Activated CD8-positive, alpha-beta memory T cell treated with anti-CD3 and anti-CD28 coated beads, Interleukin-2, amount 50 U/mL, for 24 hours (primary cell): ENCODE measurements around the gene ARHGAP8.
"Not testable (repeated sequence)": the region's sequence is repeated elsewhere in the genome, so short reads cannot be mapped to it uniquely, and the experiment has no call there.

ENCODE experiments used
- DNase-seq: peaks from one replicate; pipeline ENCODE4 v3.0.0-alpha.2; 2020; ENCODE audit errors: extremely low read depth

ARHGAP8 gene

DNA sequence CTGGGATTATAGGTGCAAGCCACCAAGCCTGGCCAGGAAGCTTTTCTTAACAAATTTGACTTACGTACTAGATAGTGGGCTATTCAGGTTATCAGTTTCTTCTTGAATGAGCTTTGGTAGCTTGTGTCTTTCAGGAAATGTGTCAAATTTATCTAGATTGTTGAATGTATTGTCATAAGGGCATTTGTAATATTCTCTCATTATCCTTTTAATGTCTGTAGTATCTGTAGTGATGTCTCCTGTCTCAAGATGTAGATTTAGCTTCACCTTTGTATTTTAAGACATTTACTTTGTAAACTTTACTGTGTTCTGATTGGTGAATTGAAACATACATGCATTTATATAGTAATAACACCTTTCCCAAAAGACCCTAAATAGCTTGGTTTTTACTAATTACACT, 20.7 kb downstream of the ARHGAP8 start:
- DNase-seq = no peak

DNA sequence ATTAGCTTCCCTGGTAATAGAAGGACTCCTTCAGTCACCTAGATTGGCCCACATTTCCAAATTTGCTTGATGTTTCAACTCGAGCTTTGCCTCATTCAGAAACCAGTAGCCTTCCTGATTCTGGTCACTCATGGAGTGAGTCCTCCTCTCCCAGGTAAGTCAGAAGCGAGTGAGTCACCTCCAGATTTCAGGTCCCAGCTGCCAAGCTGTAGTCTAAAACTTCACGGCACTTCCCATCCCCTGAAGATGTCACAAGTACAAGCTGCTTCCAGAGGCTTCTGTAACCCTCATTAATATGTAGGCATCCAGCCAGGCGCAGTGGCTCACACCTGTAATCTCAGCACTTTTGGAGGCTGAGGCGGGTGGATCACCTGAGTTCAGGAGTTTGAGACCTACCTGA, 23.5 kb downstream of the ARHGAP8 start:
- DNase-seq = no peak

DNA sequence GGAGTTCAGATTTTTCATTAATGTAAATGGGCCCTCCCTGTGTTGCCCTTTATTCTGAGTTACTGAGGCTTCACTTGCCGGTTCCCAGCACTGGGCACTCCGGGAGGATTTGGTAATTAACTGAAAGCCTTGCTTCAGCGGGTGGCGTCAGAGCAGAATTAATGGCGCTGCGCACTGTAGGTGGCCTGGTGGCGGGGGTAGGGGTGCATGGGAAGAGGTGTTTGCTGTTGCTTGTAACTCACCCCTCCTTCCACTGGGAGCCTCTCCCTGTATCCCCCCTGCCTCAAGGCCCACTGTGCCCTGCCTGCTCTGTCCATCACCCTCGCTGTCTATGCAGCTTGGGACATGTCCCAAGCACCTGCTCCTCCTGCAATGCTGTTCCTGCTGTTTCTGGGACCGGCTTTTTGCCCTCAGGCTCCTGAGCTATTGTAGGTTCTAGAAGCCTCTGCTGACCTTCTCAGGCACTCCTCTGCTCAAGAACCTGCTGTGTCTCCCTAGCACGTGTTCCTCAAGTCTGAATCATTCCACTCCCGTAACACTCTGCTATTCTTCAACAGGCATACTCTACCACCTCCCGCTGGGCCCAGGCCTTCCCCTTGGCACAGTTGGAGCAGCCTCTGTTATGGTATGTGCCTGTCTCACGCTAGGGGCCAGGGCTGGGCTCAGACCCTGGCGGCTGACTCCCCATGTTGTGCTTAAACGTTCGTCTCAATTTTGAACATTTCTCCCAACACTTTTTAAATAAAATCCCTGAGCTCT, 24.4 kb downstream of the ARHGAP8 start:
- DNase-seq = no peak

DNA sequence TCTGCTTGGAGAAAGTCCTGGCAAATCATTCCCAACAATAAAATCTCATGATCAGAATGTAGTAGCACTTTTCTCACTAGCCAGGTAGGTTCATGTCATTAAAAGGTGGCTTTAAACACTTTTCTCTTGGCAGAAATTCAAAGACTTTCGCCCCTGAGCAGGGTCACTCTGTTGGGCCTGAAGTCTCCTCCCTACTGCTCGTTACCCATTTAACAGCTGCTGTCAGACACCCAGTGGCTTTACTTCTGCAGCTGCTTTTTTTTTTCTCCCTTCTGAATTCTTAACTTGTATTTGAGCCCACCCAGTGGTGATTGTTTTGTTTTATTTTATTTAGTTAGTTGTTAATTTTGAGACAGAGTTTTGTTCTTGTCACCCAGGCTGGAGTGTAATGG, 25.0 kb downstream of the ARHGAP8 start:
- no peak for DNase-seq

DNA sequence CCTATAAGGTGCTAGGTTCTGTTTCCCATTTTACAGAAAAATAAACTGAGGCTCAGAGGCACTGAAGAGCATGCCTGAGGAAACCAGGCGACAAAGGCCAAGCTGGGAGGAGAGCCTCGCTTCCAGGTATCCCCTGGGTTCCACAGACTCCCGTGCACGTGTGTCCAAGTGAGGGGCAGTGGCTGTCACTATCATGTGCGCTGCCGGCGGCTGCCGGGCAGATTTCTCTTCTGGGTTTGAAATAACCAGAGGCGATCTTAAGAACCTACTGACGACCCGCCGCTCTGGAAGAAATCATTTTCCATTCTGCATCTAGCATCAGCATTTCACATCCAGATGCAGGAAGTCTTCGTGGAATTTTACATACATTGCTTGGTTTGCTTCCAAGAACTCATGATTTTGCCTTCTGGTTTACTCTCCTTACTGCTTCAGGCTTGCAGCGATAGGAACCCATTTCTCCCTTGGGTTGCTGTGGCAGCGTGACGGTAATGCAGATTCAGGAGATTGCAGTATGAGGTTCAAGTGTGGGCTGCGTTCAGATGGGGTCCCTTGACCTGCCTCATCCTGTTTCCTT, 28.6 kb downstream of the ARHGAP8 start:
- no peak for DNase-seq

DNA sequence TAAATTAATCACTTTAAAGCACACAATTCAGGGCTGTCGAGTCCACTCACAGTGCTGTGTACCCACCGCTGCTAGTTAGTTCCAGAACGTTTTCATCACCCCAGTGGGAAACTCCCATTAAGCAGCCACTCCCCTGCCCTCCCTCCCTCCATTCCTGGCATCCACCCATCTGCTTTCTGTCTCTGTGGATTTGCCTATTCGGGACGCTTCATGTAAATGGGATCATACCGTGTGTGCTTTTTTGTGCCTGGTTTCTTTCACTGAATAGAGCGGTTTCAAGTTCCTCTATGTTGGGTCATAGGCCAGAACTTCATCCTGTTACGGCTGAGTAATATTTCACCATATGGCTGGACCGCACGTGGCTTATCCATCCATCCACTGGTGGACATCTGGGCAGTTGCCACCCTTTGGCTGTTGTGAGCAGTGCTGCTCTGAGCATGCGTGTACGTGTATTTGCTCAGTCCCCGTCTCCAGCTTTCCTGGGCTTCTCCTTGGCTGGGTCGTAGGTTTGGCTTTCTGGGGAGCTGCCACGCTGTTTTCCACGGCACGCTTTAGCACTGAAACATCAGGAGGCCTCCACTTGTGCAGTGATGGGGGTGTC, 30.1 kb downstream of the ARHGAP8 start:
- DNase-seq = no peak

DNA sequence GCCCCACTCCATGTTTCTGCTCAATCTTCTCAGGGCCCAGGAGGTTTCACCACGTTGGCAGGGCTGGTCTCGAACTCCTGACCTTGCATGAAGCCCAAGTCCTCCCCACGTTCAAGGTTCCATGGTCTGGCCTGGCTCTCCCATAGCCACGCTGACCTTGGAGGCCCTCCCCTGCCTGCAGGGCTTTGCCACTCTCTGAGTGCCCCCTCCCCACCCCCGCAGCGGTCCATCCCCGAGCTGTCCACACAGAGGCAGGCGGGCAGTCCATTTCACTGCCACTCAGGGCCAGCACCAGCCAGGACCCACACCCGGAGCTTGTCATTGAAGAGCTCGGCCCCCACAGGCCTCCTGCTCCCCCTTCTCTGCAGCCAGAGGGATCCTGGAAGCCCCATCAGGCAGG, 30.7 kb downstream of the ARHGAP8 start:
- no peak for DNase-seq

DNA sequence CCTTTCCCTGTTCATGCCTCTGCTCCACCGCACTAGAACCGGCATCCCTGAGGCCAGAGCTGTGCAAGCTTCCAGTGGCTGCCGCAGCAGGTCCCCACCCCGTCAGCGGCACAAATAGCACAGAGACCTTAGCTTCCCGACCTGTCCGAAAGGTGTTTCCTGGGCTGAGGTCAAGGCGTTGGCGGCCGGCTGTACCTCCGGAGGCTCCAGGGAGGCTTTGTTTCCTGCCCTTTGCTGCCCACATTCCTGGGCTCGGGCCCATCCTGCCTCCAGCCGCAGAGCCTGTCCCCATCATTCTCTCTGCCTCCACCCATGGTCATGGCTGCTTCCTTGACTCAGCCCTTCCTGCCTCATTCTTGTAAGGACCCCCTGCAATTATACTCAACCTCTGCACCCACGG, 31.2 kb downstream of the ARHGAP8 start:
- no peak for DNase-seq

DNA sequence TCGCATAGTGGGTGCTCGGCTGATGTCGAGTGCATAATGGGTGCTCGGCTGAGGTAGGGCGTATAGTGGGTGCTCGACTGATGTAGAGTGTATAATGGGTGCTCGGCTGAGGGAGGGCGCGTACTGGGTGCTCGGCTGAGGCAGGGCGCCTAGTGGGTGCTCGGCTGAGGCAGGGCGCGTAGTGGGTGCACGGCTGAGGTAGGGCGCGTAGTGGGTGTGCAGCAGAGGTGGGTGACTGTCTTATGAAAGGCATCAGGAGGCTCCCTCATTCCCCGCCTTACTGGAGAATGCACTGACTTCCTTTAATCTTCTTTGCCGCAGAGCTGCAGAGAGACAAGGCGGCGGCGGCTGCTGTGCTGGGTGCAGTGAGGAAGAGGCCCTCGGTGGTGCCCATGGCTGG, 33.8 kb downstream of the ARHGAP8 start:
- DNase-seq = no peak

DNA sequence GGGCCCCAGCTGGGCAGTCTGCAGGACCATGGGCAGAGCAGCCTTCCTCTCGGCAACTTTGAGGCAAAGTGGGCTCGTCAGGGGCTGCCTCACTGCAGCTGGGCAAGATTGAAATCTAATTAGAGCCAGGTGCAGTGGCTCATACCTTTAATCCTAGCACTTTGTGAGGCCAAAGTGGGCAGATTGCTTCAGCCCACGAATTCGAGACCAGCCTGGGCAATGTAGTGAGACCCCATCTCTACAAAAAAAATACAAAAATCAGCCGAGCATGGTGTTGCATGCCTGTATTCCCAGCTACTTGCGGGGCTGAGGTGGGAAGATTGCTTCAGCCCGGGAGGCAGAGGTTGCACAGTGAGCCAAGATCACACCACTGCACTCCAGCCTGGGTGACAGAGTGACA, 34.2 kb downstream of the ARHGAP8 start:
- DNase-seq = no peak

DNA sequence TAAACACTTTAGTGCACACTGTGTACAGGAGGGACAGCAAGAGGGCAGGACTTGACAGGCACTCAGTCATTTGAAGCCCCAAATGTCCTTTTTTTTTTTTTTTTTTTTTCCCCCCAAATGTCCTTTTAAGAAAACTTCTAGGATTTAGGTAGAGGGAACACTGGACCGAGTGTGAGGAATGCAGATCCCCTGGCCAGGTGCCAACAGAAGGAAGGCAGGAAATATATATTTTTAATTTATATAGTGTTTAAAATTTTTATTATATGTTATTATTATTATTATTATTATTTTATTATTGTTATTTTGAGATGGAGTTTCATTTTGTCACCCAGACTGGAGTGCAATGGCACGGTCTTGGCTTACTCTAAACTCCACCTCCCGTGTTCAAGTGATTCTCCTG, 35.5 kb downstream of the ARHGAP8 start:
- no peak for DNase-seq

DNA sequence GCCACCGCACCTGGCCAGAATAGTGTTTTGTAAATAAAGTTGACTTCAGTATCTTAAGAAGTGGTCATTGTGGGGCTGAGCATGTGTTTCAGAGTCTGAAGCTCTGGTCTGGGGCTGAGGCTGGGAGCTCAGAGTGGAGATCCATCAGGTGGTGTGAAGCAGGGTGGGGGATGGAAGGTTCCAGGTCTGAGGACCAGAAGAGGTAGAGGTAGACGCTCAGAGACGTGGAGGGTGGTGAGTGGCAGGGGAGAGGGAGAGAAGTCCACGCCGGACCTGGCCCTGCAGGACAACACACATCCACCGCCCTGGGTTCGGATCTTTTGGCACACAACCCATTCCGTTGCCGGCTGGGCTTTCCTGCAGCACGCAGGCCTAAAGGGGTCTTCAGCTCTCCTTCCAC, 40.7 kb downstream of the ARHGAP8 start:
- DNase-seq = no peak

DNA sequence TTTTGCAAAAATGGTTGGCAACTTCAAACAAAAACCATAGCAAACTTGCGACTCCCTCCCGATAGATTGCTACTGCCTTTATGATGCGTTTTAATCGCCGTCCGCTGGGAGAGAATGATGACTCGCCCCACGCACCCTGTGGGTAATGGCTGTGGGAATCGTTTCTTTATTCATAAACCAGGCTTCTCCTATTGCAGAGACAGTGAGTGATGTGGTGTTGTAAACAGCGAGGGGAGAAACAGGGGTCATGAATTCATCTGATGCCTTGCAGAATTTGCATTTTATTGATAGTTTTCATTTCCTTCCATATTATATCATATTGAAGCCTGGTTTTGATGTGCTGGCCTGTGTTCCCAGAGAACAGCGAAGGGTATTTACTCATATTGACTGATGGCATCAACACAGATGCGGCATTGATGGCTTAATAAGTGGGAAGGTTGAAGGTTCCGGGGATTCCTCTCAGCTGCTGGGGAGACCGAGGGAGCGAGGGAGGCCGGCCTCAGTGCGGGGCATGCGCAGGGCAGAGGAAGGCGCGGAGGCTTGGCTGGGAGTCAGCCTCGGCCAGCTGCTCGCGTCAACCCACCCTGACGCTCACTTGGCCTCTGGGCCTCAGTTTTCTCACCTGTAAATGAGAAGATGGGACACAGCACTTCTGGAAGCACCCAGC, 41.3 kb downstream of the ARHGAP8 start:
- no peak for DNase-seq

DNA sequence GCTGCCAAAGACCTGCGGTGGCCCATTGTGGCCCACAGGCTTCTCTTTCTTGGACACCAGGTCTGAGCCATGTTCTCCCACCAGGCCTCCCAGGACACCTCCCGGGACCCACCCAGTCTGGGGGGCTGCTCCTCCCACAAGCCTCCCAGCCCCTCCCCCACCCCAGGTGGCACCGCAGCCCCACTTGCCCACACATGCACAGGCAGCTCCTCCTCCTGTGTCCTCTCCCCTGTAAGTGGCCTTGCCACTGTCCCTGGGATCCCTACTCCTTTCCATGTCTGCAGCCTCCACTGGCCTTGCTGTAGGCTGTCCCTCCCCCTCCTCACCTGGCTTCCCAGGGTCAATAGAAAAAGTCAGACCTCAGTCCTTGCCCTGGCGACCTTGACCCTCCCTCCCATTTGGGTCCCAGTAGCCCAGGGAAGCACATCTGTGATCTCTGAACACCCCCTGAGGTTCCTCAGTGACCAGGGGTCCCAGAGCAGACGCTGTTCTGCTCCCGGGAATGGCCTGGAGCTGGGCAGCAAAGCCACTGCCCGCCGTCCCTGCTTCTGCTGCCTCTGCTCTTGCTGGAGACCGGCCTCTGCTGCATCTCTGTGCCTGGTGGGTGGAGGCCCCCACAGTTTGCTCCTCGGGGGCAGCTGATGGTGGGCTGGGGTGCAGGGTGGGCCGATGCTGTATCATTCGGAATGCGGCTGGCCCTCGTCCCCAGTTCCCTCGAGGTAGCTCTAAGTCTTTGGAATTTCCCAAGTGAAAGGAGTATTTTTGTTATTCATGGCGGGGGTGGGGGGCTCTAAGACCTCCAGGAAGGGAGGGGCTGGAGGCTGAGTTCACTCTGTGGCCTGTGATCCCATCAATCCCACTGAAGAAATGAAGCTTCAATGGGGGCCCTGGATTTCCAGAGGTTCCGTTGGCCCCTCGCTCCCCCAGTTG, 43.6 kb downstream of the ARHGAP8 start:
- no peak for DNase-seq

DNA sequence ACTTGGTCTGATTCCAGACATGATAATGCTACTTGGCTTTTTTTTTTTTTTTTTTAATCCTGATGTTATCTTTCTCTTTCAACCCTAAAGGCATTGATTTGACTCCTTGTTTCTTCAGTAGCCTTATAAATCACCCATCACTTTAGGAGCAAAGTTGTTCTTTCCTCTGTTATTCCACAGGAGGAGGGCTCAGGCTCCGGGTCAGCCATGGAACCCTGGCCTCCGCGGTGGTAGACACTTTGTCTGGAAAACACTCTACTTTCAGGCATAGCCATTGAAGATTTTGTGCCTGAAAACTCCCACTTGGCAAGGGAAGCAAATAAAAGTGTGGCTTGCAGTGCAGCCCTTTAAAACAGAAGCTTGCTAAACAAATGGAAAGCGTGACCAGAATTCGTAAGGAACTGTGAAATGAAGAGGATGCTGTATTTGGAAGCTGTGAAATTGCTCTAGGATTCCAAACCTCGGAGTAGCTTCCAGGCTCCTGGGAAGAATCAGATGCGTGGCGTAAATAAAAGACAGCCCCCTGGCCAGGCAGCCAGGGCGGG, 44.9 kb downstream of the ARHGAP8 start:
- no peak for DNase-seq

DNA sequence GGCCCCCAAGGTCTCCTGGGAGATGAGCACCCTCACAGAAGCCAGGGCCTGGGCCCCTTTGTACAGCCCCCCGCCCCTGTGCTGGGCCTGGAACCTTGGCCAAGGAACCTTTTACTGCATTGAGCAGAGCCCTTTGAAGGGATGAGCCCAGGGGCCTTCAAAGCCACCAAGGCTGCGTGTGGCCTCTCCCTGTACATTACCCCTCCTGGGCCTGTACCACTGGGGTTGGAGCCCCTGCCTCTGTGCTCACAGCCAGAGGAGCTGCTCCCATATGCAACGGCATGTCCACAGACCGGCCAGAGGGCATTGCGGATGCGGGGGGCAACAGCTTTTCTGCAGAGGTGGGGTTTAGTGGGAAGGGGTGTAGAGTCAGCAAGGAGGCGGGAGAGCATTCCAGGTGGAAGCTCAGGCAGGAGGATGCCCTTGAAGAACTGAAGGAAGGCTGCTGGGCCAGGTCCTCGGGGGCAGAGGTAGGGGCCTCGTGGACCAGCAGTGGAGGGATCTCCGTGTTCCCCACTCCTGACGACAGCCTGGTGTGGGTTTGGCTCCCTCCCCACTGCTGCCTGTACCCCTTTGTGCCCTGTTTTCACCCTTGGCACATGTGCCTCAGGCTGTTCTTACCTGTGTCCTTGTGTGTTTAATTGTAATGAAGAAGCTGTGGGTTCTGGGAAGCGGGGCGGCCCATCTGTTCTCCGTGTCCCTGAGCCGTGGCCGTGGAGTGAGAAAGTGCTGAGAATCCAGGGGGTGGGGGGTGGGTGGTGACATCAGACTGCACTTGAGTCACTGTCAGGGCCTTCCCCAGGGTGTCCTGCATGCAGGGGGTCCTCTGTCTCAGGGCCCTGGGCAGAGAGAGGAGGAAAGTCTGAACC, 46.9 kb downstream of the ARHGAP8 start:
- no peak for DNase-seq

DNA sequence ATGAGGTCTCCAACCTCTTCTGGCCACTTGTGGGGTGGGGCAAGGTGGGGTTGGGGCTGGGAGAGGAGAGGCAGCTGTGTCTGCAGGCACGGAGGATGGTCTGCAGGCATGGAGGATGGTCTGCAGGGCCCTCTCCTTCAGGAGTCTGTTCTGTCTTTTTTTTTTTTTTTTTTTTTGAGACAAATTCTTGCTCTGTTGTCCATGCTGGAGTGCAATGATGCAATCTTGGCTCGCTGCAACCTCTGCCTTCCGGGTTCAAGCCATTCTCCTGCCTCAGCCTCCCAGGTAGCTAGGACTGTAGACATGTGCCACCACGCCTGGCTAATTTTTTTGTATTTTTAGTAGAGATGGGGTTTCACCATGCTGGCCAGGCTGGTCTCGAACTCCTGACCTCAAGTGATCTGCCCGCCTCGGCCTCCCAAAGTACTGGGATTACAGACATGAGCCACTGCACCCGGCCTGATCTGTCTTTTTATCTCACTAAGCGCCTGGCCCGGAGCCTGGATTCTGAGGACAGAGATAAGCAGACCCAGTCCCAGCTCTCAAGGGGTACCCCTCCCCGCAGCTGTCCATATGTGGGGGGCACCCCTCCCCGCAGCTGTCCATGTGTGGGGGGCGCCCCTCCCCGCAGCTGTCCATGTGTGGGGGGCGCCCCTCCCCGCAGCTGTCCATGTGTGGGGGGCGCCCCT, 47.7 kb downstream of the ARHGAP8 start:
- DNase-seq = not testable (repeated sequence)

DNA sequence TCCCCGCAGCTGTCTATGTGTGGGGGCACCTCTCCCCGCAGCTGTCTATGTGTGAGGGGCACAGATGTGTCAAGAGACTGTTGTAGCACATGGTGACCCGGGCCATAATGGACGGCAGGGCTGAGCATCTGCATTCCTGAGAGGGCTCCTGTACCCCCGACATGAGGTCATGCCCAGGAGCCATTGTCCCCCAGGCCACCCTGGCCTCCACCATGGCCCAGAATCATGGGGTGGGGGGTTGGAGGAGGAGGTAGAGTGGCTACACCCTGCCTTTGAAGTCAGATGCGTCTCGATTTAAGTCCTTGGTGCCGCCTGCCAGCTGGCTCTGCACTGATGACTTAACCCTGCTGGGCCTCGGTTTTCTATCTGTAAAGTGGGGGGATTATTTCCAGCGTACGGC, 49.1 kb downstream of the ARHGAP8 start:
- DNase-seq = no peak

DNA sequence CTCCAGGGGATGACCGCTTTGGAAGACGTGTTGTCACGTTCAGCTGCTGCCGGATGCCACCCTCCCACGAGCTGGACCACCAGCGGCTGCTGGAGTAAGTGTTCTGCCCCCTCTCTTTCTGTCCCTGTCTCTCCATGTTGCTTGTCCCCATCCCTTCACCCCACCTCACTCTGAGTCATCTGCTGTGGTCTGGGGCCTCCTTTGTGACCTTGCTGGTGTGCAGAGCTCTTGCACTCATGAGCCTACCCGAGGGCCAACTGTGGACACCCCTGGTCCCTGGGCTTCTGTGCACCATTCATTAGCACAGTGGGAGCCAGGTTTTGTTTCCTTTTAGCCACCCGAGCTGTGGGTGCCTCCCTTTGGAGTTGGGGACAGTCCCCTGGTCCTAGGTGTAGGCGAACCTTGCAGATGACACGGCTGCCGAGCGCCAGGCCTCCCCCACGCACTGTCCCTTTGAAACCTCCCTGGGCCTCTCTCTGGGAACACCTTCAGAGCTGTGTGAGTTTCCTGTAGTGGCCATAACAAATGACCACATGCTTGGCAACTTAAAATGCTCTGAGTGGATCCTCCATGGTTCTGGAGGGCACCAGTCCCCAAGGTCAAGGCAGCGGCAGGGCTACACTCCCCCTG, 49.8 kb downstream of the ARHGAP8 start:
- no peak for DNase-seq
